Esophagus (tissue), 2 donors: ENCODE data around the gene RASAL1. TPM values are rescaled to one million over a fixed set of nuclear protein-coding genes. Genes with fewer than 3 reads are reported as not detected.
A peak's percentile ranks its signal among the peaks of the same experiment; 100 is the strongest.

Experiments used
- H3K27ac ChIP-seq, 2 donors: one replicate each; pipeline ENCODE4 v1.5.1; 2013; ENCODE audit warnings: low read depth in 2 of 2, mild to moderate bottlenecking in 2 of 2, inconsistent platforms in 1 of 2, low read length in 1 of 2, moderate library complexity in 1 of 2
- H3K27me3 ChIP-seq, 2 donors: one replicate each; pipeline ENCODE4 v1.6.1; 2013; ENCODE audit warnings: low read length in 2 of 2, control low read depth in 1 of 2, mild to moderate bottlenecking in 1 of 2; ENCODE audit not compliant: insufficient read depth in 2 of 2, control insufficient read depth in 1 of 2
- H3K36me3 ChIP-seq, 2 donors: one replicate each; pipeline ENCODE4 v1.6.1; 2013; ENCODE audit warnings: low read length in 1 of 2; ENCODE audit not compliant: control insufficient read depth in 2 of 2, insufficient read depth in 2 of 2
- H3K4me1 ChIP-seq, 2 donors: one replicate each; pipeline ENCODE4 v1.6.1; 2013; ENCODE audit warnings: low read length in 1 of 2; ENCODE audit not compliant: control insufficient read depth in 2 of 2, insufficient read depth in 2 of 2
- H3K4me3 ChIP-seq, 2 donors: one replicate each; pipeline ENCODE4 v1.5.1; 2013; ENCODE audit warnings: low read length in 2 of 2, mild to moderate bottlenecking in 2 of 2, low read depth in 1 of 2, moderate library complexity in 1 of 2
- H3K9me3 ChIP-seq, 2 donors: one replicate each; pipeline ENCODE4 v1.6.1; 2013; ENCODE audit warnings: mild to moderate bottlenecking in 2 of 2, low read depth in 1 of 2, low read length in 1 of 2, moderate library complexity in 1 of 2; ENCODE audit not compliant: control insufficient read depth in 2 of 2, insufficient read depth in 1 of 2
- WGBS, 2 donors: extraction: QIAGEN DNeasy Blood & Tissue Kit; methylation state at CpG; one replicate each; pipeline ENCODE4 v1.1.7; 2013; 5-methylcytosine and 5-hydroxymethylcytosine counted together
- polyA plus RNA-seq, 2 donors: library from polyadenylated mRNA; stranded (reverse); fragments of 200-250 nt; gene quantifications; one replicate each; pipeline ENCODE4 v1.2.3, GENCODE V29; 2013
- donor health status: healthy with polysubstance abuse.
- donor health status: Bipolar disorder and iron deficiency.

Gene RASAL1
- polyA plus RNA-seq, 2 donors, result 43.4 to 52.7 TPM

DNA sequence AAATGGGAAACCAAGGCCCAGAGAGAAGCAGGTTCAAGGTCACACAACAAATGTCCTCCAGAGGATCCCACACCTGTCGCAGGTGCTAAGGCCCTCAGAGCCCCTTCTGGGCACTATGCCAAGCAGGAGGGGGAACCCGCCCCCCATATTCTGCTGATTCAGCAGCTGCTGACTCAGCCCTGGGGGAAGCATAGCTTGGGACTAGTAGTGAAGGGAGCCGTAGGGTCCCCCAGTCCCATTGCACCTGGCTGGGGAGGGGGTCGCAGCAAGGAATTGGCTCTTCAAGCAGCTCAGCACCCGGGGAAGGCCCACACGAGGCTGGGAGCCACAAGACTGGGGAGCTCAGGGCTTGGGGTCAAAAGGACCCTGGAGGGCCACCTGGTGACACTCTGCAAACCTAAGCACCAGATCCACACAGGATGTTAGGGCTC, 1.0 kb downstream of the RASAL1 start:
- 48 to 51% methylated on average over 6 of the region's 6 CpGs for whole genome bisulfite sequencing, 2 donors
- Histone ChIP-seq H3K9me3 (no peaks in the 10 kb centered on the region), H3K4me1 (peaks cover 0 to 8% of the 10 kb centered on the region in 2 donors), H3K36me3 (peaks cover 0 to 3% of the 10 kb centered on the region in 2 donors), H3K27ac (peak overlapping the region in 1 of 2 donors; percentile 70), H3K27me3 (no peaks in the 10 kb centered on the region), H3K4me3 (peak overlapping the region; percentile 70 to 79)

- H3K4me3 ChIP-seq, result peak overlapping the region; percentile 70 to 79
- H3K9me3 ChIP-seq, result no peaks in the 10 kb centered on the region
- peak overlapping the region in 1 of 2 donors; percentile 10 for H3K27ac ChIP-seq
- 80 to 81% methylated on average over 2 of the region's 2 CpGs for WGBS, 2 donors
- peaks cover 0 to 8% of the 10 kb centered on the region in 2 donors for H3K4me1 ChIP-seq
- no peaks in the 10 kb centered on the region for H3K27me3 ChIP-seq
- H3K36me3 ChIP-seq, result peaks cover 0 to 3% of the 10 kb centered on the region in 2 donors
Observed at GRCh38 chr12:113134071-113134470, 1.5 kb downstream of the RASAL1 start.

- peaks cover 0 to 3% of the 10 kb centered on the region in 2 donors for H3K36me3 ChIP-seq
- no peaks in the 10 kb centered on the region for H3K27me3 ChIP-seq
- WGBS, 2 donors, result 67 to 70% methylated on average over 3 of the region's 3 CpGs
- H3K4me3 ChIP-seq, result peak overlapping the region; percentile 70 to 79
- H3K4me1 ChIP-seq, result peaks cover 0 to 8% of the 10 kb centered on the region in 2 donors
- no peaks in the 10 kb centered on the region for H3K9me3 ChIP-seq
- H3K27ac ChIP-seq, result no peak overlapping the region
Observed at GRCh38 chr12:113133666-113134065, 1.9 kb downstream of the RASAL1 start.

GRCh38 chr12:113133036-113133435, 2.5 kb downstream of the RASAL1 start:
- Histone ChIP-seq H3K9me3 (no peaks in the 10 kb centered on the region), H3K36me3 (peaks cover 0 to 6% of the 10 kb centered on the region in 2 donors), H3K4me3 (peak overlapping the region; percentile 16 to 79), H3K4me1 (peaks cover 0 to 7% of the 10 kb centered on the region in 2 donors), H3K27me3 (no peaks in the 10 kb centered on the region), H3K27ac (no peak overlapping the region)
- 62 to 65% methylated on average over 6 of the region's 6 CpGs for WGBS, 2 donors

DNA sequence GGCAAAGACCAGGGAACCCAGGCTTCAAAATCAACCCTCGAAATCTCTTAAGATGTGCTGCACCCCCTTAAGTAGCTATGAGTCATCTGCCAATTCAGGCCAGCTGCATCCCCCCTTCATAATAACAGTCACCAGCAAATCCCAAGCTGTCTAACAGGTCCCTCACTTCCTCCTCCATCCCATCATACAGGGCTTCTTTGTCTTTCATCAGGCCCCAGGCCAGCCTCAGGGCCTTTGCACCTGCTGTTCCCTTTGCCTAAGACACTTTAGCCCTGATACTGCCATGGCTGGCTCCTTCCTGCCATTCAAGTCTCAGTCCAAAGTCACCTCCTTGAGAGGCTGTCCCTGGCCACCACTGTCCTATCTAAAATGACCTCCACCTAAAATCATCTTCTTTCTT, 4.0 kb downstream of the RASAL1 start:
- WGBS, 2 donors, result 63 to 78% methylated on average over 1 of the region's 1 CpG
- Histone ChIP-seq H3K27me3 (no peaks in the 10 kb centered on the region), H3K27ac (no peak overlapping the region), H3K4me1 (peaks cover 0 to 4% of the 10 kb centered on the region in 2 donors), H3K4me3 (no peak overlapping the region), H3K36me3 (peaks cover 0 to 7% of the 10 kb centered on the region in 2 donors), H3K9me3 (no peaks in the 10 kb centered on the region)

GRCh38 chr12:113130457-113131135, 5.0 kb downstream of the RASAL1 start:
- Histone ChIP-seq H3K4me3 (peak overlapping the region in 1 of 2 donors; percentile 8), H3K4me1 (peaks cover 0 to 4% of the 10 kb centered on the region in 2 donors), H3K27me3 (no peaks in the 10 kb centered on the region), H3K27ac (no peak overlapping the region), H3K9me3 (no peaks in the 10 kb centered on the region), H3K36me3 (peaks cover 0 to 7% of the 10 kb centered on the region in 2 donors)
- WGBS, 2 donors, result 38 to 61% methylated on average over 14 to 18 of the region's 18 CpGs

GRCh38 chr12:113129664-113130456, 5.7 kb downstream of the RASAL1 start:
- peaks cover 0 to 7% of the 10 kb centered on the region in 2 donors for H3K36me3 ChIP-seq
- no peak overlapping the region for H3K27ac ChIP-seq
- no peaks in the 10 kb centered on the region for H3K9me3 ChIP-seq
- no peak overlapping the region for H3K4me3 ChIP-seq
- H3K27me3 ChIP-seq, result no peaks in the 10 kb centered on the region
- WGBS, 2 donors, result 70 to 77% methylated on average over 17 of the region's 17 CpGs
- peaks cover 0 to 4% of the 10 kb centered on the region in 2 donors for H3K4me1 ChIP-seq

GRCh38 chr12:113128802-113129663, 6.5 kb downstream of the RASAL1 start:
- Histone ChIP-seq H3K4me3 (no peak overlapping the region), H3K27ac (no peak overlapping the region), H3K36me3 (peaks cover 0 to 10% of the 10 kb centered on the region in 2 donors), H3K4me1 (peaks cover 0 to 4% of the 10 kb centered on the region in 2 donors), H3K9me3 (peaks cover 0 to 2% of the 10 kb centered on the region in 2 donors), H3K27me3 (no peaks in the 10 kb centered on the region)
- WGBS, 2 donors, result 62 to 66% methylated on average over 9 of the region's 9 CpGs

DNA sequence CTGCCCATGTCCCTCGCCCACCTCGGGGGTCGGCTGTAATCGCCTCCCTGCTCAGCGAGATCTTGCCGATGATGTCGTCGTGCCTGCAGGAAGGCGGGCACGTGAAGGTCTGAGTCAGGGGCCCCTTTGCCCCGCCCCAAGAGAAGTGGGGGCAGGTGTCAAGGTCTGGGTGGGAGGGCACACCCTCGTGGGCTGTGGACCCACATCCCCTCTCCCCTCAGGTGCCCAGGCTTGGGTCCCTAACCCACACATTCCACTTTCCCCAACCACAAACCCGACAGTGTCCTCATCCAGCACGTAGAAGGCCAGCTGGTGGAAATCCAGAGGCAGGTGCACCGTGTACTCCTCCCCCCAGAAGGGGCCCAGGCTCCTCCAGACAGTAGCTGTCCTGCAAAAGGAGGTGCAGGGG, 7.8 kb downstream of the RASAL1 start:
- Histone ChIP-seq H3K27ac (no peak overlapping the region), H3K27me3 (no peaks in the 10 kb centered on the region), H3K4me3 (no peak overlapping the region), H3K4me1 (peaks cover 0 to 4% of the 10 kb centered on the region in 2 donors), H3K36me3 (peaks cover 0 to 10% of the 10 kb centered on the region in 2 donors), H3K9me3 (peaks cover 0 to 2% of the 10 kb centered on the region in 2 donors)
- 38 to 42% methylated on average over 15 of the region's 15 CpGs for WGBS, 2 donors
